Hypothalamus (tissue), 51 donors: ENCODE results near the gene CISTR.
"Not testable (repeated sequence)": the region's sequence is repeated elsewhere in the genome, so short reads cannot be mapped to it uniquely, and the experiment has no call there.

Experiments
- DNase-seq, 51 donors: peaks; one replicate each; lab custom pipeline; 2025; lab: John Stamatoyannopoulos, UW

The CISTR gene

DNA sequence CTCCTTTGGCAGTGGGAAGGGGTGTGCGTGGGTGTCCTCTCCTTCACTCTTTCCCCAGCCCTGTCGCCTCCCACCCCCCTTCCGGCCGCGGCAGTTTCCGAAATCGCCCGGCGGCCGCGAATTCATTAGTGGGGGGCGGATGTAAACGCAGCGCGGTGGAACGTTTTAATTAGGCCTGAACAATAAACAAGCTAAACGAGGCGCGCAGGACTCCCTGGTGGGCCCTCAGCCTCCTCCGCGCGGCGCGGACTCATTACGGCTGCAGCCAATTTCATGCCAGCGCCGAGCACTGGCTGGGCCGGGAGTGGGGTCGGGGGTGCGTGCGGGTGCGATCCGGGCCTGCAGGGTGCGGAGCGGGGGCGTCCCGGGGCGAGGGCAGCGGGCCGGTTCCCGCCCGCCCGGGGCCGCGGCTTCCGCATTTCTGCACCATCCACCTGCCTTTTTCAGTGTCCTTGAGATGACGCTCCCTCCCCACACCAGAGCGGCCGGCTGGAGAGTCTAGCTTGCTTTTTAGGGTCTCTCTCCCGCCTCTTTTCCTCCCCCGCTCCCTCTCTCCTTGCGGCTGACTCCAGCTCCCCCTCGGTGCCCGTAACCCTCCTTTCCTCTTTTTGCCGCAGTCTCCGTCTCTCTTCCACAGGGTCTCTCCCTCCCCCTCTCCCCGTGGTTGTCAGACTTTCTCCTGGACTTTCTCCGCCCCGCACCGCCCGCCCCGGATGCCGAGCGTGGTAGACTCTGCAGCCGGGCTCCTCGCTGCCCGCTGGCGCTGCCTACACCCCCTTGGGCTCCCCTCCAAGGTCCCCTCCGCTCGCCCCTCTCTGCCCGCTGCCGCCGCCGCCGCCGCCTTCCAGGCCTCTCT lies at the start of gene CISTR:
Gene CISTR (minus strand): TSS at position 644 of the 856 bp plus-strand sequence.
- DNase-seq = peak in 17 of 51 donors; percentile 19 to 59 (median 33)

DNA sequence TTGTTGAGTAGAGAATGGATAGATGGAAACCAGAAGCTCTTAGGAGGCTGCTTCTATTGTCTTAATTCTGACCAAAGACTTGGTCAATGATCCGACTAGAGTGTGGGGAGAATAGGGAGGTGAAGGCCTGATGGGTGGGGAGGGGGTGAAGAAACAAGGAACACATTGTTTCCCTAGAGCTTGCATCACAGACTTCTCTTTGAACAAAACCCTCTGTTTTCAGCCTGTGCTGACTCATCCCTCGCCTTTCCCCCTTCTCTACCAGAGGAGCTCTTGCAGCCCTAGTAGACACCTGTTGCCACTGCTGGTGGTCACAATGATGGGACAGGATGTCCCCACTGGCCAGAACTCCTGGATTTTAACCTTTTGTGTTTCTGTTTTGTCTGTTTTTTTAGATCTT lies 46.8 kb upstream of the CISTR start:
- DNase-seq = peak in 38 of 51 donors; percentile 2 to 87 (median 46)

DNA sequence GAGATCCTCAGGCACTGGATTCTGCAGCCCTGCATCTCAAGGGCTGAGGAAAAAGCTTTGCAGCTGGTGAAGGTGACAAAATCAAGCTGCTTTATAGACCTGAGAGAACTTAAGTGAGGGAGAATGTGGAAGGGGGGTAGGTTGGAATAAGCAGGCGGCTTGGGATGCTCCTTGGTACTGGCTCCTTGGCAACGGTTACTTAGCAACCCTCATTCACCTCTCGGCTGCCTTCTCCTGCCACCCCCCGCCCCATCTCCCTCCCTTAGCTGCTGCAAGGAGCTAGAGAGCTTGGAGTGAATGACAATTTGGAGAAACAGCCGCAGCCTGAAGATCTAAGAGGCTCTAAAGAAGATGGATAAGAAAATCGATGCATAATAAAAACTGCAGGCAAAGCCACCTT lies 44.1 kb upstream of the CISTR start:
- DNase-seq = peak in 30 of 51 donors; percentile 4 to 84 (median 32)

DNA sequence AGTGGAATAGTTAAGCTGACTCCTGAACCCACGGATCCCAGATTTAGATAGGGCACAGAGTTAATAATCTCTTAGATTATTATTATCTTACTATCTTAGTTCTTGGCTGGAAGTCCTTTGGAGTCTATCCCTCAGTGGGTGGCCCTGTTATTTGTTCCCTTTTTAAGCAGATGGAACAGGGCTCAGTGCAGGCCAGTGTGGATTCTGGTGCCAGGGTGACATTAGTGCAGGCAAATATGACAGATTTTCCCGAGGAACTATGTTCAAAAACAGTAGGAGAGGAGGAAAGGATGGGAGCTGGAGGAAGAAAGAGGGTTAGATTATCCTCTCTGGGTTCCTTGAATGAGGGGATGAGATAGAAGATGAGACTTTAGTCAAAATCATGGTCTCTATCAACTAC lies 41.4 kb upstream of the CISTR start:
- DNase-seq = no peak

DNA sequence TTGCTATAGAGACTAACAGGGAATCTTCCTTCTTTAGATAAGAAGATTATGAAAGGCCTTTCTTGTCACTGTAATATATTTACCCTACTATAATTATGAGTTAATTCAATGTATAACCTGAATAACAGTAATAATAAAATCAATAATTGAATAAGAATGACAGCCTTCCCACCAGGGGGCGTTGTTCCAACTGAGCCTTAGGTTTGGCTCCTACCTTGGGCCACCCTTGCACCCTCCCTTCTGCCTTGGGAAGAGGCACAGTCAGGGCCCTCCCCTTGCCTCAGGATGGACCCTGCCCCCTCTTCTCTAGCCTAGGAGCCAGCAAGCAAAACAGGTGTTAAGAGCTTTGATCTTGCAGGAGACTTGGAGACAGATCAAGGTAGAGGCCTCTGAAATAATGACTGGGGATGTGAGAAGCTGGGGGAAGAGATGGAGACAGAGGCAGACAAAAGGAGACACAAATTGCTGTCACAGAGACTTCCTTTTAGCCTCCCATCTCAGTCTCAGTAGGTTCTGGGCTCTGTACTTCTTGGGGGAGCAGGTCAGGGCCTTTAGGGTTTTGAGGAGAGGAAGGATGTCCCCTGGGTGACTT lies 40.1 kb upstream of the CISTR start:
- DNase-seq = no peak

DNA sequence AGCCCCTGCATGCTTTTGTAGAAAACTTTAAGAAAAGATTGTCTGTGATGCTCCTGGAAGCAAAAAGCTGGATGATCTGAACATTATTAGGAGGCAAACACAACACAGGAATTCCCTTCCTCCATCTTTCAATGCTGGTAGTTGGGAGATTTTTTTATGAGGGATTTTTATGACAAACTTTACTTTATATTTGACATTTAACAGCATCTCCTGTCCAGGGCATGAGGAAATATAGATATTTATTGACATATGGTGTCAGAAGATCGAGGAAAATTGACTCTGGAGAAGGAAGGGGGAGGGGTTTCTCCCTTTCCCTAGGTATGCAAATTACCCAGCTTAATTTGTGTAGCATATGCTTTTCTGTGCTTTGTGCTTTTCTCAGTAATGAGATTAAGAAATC lies 37.8 kb upstream of the CISTR start:
- DNase-seq = no peak

DNA sequence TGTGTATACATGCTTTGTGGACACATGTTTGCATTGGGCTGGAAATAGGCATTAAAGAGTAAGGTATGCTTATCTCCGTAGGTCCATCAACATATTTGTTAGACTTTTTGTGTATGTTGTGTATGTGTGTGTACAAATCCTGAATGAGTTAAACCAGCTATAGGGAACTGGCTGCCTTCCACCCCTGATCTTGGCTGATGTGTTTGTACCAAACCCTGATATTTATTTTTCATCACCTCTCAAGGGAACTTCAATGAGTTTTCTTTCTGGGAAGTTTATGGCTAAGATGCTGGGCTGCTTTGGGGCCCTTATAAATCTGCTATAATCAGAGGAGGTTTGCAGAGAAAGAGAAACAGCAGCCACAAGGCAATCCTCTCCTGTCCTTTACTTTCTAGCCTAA lies 37.1 kb upstream of the CISTR start:
- DNase-seq = no peak

DNA sequence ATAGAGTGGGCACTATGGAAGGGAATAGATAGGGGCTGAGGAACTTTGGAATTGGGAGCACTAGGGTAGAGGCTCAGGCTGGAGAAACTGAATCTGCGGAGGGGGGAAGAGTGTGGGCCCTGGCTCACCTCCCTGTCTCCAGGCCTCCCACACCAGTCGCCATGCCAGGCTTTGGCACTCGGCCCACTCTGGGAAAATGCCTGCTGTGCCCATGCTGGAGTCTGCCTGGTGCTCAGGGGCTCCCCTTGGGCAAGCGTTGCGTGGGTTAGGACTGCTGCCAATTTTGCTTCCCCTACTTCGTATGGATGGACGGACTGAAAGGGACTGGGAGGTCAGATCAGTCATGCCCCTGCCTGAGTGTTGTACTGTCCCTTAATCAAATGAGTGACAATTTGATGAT lies 34.6 kb upstream of the CISTR start:
- peak in 4 of 51 donors; percentile 2 to 20 (median 4) for DNase-seq

DNA sequence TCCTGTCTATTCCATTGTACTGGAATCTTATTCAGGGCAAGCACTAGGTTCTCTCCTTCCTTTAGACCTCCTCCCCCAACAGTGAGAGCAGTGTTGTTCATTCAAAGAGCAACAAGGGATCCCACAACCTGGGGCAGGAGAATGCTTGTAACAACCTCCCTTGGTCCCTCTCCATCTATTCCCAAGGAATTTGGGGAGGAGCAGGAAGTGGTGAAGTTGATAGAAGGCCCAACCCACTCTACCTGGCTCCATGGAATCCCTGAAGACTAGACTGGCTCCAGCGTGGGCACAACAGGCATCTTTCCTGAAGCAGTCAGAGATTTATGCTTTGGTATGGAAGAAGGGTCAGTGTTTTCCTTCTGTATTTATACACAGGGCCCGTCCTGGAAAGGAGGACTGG lies 33.4 kb upstream of the CISTR start:
- DNase-seq = no peak

DNA sequence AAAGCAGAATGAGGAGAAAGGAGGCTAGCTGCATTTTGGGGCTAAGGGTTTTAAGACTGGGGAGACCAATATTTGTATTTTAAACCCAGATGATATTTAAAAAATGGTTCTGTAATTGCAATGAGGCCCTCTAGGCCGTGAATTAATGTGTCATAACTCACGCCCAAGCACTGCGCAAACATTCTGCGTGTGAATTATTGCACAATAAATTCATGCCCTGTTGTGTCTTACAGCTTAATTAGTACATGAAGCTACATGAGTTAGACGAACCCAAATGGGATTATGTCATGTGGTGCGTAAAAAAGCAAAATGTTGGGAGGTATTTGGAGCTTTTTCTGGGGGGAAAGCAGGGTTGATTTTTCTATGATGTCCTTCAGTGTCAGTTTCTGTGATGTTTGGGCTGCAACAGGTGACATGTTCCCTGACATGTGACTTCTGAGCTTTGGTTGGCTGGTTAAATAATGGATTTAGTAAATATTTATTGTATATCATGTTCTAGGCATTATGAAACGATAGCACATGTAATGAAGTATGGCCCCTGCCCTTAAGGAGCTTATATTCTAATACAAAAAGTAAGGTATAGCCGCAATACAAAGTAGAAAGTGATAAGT lies 30.4 kb upstream of the CISTR start:
- no peak for DNase-seq

DNA sequence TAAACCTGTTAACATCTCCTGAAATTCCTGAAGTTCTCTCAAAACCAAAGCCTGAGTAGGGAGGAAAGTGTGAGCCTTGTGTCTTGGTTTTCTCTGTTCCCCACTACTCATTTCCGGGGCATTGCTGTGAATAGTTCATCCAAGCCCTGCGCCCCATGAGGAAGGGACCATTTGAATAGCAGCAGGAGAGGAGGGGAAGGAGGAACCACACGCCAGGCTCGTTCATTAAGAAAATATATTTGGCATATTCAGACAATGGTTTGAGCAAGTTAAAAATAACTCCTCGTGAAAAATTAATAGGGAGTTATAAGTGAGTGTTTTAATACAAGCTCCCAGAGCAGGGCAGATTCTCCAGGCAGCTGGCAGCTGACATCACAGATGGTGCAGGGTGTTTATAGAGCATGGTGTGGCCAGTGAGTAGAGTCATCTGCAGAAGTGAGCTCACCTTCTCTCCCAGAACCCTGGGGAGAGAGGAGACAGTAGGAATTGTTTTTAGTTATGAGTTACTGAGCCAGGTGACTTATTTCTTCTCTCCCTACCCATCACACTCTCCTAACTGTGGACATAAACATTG lies 29.5 kb upstream of the CISTR start:
- DNase-seq = no peak

DNA sequence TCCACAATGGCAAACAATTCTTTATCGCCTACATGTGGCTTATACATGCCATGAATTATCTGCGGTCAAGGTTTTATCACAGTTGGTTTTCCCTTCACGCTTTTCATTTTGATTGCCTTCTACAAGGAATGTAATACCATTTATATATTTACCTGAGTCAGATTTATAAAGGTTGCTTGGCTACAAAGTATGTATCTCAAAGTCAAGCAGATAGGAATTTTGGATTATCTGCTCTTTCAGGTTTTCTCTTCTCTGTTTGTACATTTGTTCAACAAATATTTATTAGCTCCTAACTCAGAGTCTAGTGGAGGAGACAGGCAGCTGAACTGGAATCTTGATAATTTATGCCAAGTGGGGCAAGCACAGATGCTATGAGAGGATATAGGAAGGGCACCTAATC lies 28.5 kb upstream of the CISTR start:
- DNase-seq = no peak

DNA sequence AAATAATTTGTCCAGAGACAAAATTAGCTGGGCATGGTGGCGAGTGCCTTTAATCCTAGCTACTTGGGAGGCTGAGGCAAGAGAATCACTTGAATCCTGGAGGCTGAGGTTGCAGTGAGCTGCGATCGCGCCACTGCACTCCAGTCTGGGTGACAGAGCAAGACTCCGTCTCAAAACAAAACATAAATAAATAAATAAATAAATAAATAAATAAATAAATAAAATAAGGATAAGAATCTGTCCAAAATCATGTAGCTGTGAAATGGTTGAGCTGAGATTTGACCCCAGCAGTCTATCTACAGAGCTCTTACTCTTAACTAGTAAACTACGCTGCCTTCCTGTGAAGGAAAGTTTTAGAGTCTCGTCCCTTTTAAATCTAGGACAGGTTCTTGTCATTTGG lies 27.9 kb upstream of the CISTR start:
- DNase-seq = not testable (repeated sequence)

DNA sequence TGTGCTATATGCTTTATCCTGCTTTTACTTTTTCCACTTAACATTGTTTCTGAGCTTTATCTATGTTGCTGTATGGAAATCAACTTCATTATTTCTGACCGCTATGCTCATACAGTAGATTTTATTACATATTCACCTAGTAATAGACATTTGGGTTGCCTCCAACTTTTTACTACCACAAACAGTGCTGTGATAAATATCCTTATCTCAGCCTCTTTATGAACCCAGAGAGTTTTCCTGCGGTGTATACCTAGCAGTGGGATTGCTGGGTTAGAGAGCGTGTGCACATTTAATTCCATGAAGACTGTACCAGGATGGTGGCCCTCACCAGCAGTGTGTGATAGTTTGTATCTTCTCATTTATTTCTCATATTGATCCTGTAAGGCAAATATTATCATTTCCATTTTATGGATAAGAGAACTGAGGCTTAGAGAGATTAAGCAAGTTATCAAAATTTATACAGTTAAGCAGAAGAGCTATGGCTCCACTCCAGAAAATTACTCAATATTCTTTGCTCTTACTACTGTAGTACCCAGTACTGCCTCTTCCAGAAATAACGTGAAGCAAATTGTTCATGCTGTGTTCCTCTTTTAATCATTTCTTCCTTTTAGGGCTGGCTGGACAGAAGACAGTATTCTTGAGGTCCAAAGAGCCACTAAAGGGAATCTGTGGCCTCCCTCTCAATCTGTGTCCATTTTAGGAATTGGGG lies 26.3 kb upstream of the CISTR start:
- DNase-seq = no peak

DNA sequence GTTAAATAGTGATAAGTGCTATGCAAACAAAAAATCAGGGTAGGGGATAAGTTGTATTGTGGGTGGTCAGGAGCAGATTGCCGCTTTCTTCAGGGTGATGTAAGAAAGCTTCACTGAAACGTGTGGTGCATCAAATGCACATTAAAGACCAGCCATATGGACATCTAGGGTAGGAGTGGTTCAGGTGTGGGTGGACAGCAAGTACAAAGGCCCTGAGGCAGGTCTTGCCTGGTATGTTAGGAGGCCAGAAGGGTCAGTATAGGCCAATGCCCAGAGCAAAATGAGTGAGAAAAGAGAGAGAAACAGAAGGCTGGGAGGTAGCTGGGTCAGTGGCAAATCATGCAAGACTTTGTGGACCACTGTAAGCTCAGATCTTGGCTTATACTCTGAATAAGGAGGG lies 25.6 kb upstream of the CISTR start:
- DNase-seq = no peak

DNA sequence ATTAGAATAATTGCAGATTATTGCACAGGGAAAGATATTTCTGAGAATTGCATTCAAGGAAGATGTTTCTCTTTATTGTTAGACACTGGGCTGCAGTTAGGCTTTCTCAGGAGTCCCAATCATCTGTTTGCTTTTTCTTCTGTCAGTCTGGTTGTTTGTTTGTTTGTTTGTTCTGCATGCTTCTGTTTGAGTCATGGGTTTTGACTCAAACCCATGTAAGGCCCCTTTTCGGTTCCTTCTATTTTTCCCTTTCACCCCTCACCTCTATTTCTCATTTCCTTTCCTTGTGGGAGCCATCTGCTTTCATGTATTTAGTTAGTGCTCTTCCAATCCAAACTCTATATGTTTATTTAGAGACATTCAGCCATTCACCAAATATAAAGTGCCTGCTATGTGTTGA lies 25.1 kb upstream of the CISTR start:
- no peak for DNase-seq

DNA sequence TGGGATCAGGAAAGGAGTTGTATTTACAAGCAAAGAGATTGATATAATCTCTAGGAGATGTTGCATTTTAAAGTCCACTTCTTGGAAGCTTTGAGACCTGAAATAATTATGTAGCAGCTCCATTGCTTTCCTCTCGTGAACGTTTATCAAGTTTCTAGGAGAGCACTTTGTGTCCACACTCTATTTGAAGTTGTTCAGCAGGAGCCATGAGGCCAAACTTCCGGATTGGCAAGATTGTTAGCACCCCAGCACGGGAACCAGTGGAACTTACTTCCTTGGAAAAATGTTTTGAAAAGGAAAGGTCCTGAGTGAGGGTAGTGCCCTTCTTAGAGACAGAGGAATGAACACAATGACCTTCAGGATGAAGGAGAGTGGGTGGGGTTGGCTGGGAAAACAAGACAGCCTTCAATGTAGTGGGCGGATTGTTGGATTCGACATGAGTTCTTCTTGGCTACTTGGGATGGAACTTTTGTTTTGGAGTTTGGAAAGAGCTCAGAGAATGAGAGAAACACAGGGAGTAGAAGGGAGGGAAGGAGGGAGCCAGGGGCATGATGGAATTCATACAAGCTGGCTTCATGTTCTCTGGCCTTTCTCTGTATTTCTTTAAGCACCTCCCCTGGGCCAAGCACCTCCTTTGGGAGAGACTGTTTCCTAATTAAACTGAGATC lies 23.8 kb upstream of the CISTR start:
- no peak for DNase-seq

DNA sequence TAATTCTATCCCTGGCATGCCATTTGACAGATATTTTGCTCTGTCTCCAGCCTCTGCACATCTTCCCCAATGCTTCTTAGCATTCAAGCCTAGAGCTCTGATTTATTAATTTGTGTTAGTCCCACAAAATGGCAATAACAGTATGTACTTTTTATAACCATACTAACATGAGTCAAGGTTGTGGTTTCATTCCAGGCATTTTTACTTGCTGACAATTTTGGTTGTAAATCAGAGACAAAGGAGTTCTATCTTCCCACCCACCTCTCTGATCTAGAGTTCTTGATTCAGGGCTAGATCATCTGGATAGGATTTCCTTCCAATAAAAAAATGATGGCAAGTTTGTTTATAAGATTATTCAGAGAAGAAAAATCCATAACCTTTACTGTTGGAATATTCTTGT lies 18.5 kb upstream of the CISTR start:
- DNase-seq = no peak

DNA sequence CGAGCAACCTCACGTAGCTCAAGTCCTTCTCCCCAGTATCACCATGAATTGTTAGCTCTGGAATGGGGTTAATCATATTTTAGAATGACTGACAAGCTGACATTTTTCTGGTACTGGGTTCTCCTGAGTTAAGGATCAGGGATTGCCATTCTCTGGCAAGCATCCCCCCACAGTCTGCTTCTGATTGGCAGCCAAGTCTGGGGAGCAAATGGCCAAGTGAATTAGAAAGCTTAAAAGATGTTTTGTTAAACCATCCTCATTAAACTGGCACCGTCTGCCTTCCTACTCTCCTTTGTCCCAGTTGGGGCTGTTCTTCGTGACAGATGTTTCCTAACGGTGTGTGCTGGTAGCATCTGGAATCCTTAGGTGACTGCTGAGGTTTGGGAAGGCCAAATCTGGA lies 17.2 kb upstream of the CISTR start:
- DNase-seq = no peak

DNA sequence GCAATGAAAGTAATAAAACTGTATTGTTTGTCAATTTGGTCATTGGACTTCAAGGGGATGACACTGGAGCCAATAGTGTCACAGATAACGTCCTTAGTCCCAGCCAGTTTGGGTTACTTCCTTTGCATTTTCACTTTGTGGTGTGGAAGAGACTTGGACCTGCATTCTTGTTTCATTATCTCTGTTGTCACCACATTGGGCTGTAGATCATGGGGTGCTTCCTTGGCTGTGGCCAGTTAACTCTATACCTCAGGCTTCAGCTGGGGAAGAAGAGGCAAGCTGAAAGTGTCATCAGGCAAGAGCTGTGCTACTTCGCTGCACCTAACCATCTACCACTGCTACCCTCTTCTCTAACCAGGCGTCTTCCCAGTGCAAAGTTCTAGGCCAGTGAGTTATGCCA lies 15.1 kb upstream of the CISTR start:
- no peak for DNase-seq
